Islet precursor cell (in vitro differentiated cells): Measurements from ENCODE around the gene MRPL57.
A peak's percentile ranks its signal among the peaks of the same experiment; 100 is the strongest.
"Not testable (repeated sequence)": the region's sequence is repeated elsewhere in the genome, so short reads cannot be mapped to it uniquely, and the experiment has no call there.

ENCODE experiments used
- DNase-seq: peaks from one replicate; pipeline ENCODE4 v3.0.0-alpha.2; 2018

Gene MRPL57

DNA sequence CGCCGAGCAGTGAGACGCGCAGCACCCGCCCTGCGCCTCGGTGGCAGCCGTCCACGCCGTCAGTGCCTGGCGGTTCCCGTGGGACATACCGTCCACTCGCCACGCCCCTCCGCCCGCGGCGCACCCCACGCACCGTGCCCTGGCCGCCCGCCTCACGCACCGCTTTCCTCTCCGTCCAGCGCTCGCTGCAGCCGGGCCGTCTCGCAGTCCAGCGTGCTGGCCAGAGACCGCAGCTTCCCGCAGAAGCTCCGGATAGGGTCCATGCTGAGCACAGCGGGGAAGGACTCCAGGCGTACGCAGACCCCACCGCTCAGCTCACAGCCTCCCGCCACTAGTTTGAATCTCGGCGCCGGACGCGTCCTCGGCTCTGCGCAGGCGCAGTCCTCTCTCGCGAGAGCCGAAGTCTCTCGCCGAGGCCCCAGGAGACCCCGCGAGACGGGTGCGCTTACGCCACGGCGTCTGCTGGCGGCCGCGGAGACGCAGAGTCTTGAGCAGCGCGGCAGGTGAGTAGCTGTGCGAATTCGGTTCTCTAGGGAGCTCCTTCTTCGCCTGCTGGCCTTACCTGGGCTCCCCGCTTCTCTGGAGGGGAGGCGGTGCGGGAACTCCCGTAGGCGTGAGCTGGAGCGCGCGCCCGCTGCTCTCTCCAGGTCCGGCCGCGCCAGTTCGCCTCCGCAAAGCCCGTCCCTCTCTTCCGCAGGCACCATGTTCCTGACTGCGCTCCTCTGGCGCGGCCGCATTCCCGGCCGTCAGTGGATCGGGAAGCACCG, at the start of gene MRPL57, which contains the start of gene SKA3:
MRPL57 (plus strand) TSS at position 444 of the 767 bp plus-strand sequence; CDS start at position 703, 259 bp downstream.
SKA3 (minus strand) TSS at position 338 of the 767 bp plus-strand sequence; CDS start at position 263, 75 bp downstream.
- DNase-seq = peak; percentile 98

DNA sequence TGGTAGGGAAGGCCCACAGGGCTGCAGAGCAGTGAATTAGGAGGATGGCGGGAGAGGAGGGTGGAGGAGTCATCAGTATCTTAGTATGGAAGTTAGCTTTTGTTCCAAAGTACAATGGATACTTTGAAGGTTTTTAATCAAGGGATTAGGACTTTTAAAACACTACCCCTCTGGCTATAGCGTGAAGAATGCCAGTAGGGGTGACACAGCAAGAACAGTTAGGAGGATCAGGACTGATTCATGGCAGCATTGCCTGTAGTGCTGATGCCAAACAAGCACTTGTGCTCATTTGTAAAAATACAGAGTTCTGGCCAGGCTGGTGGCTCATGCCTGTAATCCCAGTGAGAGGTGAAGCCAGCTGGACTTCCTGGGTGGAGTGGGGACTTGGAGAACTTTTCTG, 46.3 kb upstream of the MRPL57 start:
- DNase-seq = no peak

DNA sequence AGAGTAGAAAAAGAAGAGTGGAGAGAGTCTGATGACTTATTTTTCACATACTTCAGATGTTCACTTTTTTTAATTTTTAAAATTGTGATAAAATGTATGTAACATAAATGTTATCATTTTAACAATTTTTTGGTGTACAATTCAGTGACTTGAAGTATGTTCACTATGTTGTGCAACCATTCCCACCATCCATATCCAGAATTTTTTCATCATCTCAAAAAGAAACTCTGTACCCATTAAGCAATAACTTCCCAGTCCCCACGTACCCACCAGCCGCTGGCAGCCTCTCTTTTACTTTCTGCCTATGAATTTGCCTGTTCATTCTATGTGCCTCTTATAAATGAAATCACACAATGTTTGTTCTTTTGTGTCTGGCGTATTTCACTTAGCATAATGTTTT, 43.4 kb upstream of the MRPL57 start:
- no peak for DNase-seq

DNA sequence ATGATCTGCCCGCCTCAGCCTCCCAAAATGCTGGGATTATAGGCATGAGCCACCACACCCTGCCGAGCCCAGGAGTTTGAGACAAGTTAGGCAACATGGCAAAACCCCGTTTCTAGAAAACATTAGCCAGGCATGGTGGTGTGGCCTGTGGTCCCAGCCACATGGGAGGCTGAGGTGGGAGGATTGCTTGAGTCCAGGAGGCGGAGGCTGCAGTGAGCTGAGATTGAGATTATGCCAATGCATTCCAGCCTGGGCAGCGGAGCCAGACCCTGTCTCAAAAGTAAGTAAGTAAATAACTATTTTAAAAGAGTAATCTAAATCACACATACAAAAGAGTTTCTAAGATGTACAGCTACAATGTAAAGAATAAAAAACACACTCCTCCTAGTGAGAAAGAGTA, 42.0 kb upstream of the MRPL57 start:
- no peak for DNase-seq

DNA sequence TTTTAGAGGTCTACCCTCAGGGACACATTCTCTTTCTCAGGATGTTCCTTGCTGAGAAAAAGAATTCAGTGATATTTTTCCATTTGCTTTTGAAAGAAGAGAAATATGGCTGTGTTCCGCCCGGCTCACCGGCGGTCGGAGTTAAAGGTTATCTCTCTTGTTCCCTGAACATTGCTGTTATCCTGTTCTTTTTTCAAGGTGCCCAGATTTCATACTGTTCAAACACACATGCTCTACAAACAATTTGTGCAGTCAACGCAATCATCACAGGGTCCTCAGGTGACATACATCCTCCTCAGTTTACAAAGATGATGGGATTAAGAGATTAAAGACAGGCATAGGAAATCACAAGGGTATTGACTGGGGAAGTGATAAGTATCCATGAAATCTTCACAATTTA, 40.6 kb upstream of the MRPL57 start:
- not testable (repeated sequence) for DNase-seq

DNA sequence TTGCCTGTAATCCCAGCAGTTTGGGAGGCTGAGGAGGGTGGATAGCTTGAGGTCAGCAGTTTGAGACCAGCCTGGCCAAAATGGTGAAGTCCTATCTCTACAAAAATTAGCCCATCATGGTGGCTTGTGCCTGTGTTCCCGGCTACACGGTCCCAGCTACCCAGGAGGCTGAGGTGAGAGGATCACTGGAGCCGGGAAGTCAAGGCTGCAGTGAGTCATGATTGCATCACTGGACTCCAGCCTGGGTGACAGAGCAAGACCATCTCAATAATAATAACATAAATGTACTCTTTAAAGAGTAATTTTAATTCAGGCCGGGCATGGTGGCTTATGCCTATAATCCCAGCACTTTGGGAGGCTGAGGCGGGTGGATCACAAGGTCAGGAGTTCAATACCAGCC, 38.8 kb upstream of the MRPL57 start:
- DNase-seq = no peak

DNA sequence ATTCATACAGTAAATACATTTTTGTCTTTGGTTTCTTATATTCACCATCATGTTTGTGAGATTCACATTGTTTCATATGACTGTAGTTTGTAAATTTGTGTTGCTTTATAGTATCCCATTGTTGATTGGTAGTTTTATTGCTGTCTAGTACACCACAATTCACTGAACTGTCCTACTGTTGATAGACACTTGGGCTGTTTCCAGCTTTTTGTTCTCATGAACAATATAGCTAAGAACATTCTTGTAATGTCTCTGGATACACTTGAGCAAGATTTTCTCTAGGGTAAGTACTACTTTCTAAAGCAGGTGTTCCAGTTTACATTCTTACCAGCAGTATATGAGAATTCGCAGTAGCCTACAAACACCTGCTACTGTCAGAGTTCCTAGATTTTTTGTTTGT, 37.9 kb upstream of the MRPL57 start:
- no peak for DNase-seq

DNA sequence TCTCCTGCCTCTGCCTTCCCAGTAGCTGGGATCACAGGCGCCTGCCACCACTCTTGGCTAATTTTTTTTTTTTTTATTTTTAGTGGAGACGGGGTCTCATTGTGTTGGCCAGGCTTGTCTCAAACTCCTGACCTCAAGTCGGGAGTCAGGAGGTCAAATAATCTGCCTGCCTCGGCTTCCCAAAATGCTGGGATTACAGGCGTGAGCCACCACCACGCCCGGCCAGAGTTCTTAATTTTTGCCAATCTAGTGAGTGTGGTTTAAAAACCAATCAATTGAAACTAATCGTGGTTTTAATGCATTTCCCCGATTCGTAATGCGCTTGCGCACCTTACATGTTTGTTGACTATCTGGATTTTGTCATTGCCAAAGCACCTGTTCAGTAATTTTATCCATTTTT, 37.1 kb upstream of the MRPL57 start:
- no peak for DNase-seq

DNA sequence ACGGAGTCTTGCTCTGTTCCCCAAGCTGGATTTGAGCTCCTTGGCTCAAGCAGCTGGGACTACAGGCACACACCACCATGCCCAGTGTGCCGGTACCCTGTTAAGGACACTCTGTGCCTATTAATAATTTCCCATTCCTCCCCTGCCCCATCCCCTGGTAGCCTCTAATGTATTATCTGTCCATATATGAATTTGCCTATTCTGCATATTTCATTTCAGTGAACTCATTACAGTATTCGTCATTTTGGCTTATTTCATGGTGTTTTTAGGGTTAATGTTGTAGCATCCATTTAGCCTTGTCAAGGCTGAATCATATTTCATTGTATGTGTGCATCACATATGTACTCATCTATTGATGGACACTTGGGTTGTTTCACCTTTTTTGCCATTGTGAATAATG, 33.7 kb upstream of the MRPL57 start:
- no peak for DNase-seq

DNA sequence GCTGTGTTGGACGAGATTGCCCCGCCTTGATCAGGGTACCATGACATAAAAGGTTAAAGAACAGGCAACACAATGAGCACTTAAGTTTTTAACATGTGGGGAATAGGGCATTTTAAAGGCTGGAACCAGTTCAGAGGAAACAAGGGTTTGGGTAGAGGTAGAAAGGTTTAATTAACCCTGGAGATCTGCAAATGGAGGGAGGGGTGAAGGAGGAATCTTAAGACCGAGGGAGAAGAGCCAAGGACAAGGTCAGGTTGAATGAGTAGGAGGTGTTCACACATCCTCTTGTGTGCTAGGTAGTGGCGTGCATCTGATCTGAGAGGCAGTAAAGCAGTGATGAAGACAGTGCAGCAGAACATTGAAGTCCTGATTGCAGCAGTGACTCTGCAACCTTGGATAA, 28.6 kb upstream of the MRPL57 start:
- DNase-seq = no peak

DNA sequence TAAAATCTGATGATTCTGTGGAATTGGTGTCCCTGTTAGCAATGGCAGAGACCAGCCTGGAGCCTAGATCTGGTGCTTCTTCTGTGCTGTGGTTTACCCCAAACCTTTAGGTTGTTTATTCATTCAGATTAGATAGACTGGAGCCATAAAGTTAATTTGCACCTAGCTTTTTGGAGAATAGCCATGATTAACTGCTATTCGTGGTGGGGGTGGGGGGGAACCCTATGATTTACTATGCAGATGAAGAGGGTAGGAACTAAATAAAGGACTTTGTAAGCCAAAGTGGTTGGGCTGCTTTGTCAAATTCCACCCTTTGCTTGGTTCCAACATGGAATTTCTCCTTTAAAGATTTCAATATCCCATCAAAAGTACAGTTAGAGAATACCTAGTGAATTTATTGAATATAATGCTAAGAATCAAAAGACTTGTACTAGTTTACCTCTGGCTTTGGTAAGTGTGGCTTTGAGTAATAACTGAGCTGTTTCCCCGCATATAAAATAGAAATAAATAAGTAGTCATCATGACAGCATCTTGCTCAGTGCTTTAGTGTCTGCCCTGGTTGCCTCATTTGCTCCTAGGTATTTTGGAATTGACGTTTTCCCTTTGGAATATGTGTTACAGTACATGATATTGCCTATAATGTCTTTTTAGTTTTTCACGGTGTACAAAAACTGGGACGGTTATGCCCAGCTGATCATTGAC, 27.8 kb upstream of the MRPL57 start:
- no peak for DNase-seq

DNA sequence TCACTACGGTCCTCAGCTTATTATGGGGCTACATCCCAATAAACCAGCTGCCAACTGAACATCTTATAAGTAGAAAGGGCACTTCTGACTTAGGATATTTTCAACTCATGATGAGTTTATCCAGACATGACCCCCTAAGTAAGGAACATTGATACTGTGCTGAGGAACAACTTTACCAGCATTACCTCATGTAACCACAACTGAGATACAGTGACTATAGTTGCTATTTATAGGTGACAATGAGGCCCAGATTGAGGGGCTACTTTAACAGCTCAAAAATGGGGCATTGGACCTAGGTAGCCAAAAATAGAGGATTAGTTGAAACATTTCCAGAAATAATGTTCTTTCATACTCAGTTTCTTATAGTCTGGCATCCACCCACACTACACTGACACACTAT, 26.9 kb upstream of the MRPL57 start:
- DNase-seq = no peak

DNA sequence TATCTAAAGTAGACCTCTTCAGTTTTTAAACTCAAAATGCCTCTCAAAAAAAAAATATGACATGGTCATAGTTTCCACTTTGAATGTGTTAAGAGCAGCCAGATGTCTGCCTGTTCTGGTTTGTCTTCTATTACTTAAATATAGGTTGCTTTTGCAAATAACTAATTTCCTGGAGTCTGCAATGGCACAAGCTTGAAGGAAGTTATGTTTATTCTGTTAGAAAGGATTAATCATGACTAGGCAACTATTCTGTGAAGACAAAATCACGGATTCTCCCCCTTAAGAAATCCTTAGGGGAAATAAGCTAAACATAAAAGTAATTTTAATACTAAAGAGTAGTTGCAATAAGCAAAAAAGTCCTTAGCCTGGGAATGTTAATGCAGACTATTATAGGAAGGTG, 26.4 kb upstream of the MRPL57 start:
- no peak for DNase-seq

DNA sequence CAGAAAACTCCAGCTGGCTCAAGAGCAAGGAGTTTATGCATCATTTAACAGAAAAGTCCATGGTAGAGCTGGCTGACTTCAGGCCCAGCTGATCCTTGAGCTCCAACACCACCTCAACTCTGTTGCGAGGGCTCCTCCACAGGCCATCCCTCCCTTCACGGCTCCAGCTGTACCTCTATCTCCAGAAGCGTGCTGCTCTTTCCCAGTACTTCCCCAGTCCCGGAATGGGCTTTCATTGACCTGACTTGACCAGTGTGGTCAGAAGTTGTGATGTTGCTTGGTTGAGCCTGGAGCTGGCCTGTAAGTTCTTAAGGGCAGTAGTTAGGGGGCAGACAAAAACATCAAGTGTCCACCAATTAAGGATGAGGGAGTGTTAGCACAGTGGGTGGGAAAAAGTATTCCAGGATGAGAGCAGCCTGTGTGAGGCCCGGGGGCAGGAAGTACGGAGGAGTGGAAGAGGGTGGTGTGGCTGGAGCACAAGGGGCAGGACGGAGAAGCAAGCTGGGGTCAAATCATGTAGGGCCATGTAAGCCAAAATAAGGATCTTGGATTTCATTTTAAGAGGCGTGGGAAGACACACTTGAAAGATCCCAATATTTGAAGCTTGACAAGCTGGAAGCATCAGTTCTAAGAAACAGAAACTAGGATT, 24.1 kb upstream of the MRPL57 start:
- DNase-seq = no peak

DNA sequence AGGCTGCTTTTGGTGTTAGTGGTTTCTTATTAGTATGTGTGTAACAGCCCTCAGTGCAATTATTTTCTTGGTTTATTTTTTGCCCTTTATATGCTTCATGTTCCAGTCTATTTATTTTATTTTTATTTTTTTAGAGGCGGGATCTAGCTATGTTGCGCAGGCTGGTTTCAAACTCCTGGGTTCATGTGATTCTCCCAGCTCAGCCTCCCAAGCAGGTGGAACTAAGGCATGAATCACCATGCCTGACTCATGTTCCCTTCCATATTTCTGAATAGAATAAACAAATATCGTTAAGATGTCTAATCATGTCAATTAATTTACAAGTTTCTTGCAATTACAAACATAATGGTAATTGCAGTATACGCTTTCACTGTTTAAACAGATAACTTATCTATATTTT, 11.8 kb upstream of the MRPL57 start:
- DNase-seq = no peak

DNA sequence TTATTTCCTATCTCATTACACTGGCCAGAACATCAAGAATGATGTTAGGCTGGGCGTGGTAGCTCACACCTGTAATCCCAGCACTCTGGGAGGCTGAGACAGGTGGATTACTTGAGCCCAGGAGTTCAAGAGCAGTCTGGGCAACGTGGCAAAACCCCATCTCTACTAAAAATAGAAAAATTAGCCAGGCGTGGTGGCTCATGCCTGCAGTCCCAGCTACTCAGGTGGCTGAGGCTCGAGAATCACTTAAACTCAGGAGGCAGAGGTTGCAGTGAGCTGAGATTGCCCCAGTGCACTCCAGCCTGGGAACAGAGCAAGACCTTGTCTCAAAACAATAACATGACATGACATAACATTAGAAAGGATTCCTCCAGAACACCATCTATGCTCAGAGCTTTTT, 10.9 kb upstream of the MRPL57 start:
- DNase-seq = not testable (repeated sequence)

DNA sequence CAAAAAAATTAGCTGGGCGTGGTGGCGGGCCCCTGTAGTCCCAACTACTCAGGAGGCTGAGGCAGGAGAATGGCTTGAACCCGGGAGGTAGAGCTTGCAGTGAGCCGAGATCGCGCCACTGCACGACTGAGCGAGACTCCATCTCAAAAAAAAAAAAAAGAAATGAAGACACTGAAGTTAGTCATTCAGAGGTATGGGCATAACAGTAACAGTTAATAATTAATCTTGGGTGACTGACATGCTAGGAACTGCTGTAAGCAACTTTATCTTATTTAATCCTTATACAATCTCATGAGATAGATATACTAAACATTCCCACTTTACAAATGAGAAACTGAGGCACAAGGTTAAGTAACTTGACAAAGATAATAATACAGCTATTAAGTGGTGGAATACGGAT, 5.0 kb upstream of the MRPL57 start:
- DNase-seq = no peak

DNA sequence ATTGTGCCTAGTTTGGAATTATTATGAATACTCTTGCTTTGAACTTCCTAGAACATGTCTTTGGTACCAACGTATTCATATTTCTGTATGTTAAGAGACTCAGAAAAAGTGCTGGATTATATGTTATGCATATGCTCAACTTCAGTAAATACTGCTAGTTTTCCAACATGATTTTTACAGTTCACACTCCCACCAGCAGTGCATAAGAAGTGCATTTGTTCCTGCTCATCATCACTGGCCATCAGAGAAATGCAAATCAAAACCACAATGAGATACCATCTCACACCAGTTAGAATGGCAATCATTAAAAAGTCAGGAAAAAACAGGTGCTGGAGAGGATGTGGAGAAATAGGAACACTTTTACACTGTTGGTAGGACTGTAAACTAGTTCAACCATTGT, 2.7 kb upstream of the MRPL57 start:
- not testable (repeated sequence) for DNase-seq

DNA sequence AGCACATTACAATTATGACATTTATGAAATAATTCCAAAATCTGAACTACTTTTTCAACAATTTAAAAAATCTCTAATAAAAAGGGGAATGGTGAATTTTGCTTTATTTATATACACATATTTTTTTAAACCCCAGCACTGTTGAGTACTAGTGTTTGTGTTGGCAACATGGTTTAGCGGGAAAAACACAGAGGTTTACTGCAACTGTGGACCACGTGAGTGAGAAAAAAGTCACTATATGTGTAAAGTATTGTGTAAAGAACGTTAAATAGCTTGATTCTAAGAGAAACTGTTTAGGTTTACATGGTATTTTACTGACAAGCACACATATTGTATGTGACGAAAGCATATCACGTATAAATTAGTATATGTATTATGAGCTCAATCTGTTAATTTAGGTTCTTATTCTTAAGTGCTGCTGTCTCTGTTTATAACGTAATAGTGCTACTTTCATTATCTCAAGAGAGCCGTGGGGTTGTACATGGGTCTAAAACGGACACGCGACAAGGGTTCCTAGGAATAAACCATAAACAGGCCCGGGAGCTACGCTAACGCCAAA, 723 bp upstream of the MRPL57 start:
- DNase-seq = no peak

DNA sequence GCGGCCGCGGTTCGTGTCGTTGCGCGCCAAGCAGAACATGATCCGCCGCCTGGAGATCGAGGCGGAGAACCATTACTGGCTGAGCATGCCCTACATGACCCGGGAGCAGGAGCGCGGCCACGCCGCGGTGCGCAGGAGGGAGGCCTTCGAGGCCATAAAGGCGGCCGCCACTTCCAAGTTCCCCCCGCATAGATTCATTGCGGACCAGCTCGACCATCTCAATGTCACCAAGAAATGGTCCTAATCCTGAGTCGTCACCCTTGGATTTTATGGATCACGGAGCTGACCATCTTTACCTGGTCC, 475 bp downstream of the MRPL57 start:
- DNase-seq = no peak

DNA sequence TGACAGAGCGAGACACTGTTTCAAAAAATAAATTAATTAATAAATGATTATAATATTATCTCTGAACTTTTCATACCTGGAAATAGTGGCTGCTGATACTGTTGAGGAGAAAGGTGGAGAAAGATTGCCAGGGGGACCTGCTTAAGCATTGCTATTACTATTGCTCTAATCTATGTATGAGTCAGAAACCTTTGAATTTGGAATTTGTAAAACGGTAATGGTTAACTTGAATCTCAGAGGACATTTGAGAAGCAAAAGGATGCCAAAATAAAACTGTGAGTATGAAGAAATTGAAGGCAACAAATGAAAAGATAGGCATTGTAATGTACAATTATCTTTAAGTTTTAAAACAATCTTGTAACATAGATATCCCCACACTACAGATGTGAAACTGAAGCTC, 5.2 kb downstream of the MRPL57 start:
- no peak for DNase-seq

DNA sequence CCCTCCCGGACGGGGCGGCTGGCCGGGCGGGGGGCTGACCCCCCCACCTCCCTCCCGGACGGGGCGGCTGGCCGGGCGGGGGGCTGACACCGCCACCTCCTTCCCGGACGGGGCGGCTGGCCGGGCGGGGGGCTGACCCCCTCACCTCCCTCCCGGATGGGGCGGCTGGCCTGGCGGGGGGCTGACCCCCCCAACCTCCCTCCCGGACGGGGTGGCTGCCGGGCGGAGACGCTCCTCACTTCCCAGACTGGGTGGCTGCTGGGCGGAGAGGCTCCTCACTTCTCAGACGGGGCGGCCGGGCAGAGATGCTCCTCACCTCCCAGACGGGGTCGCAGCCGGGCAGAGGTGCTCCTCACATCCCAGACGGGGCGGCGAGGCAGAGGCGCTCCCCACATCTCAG, 10.0 kb downstream of the MRPL57 start:
- DNase-seq = not testable (repeated sequence)

DNA sequence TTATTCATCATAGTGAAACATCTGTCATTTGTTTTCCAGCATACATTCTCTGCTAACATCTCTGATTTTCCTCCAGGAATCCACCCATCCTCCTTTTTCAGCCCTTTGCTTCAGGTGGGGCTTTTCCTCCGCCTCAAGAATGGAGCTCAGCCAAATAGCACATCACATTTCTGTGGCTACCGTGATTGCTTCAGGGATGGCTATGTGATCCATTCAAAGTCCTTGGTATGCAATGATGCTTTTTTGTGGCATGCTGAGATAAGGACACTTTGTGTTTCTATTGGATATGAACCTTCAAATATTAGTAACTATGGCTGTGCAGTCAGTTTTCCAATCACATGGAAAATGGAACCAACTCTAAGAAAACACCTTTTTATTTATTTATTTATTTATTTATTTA, 18.3 kb downstream of the MRPL57 start:
- DNase-seq = not testable (repeated sequence)
